Activated B cell treated with CpG ODN at 0.5 μM for 24 hours (primary cell): ENCODE data around the gene GBA2. TPM values are rescaled to one million over a fixed set of nuclear protein-coding genes. Genes with fewer than 3 reads are reported as not detected.

Source experiments
- ATAC-seq: fragments of 200-7000 bp; cut with Tn5 transposase; one replicate; pipeline ENCODE4 v1.10.0; 2021; ENCODE audit warnings: low read depth, mild to moderate bottlenecking, moderate library complexity
- CTCF ChIA-PET: fragments of 350-600 bp; sonication (Branson Sonifier 250); formaldehyde crosslinking; loops from one replicate; lab custom pipeline; 2021; ENCODE audit warnings: antibody characterized with exemption; lab: Charles Lee
- POLR2A ChIA-PET: fragments of 350-600 bp; sonication (Branson Sonifier 250); formaldehyde crosslinking; loops from one replicate; lab custom pipeline; 2021; ENCODE audit warnings: antibody characterized with exemption; lab: Charles Lee
- DNase-seq: peaks from one replicate; pipeline ENCODE4 v3.0.0; 2022
- H3K27ac Mint-ChIP-seq: one replicate; pipeline ENCODE4 v1.8.0; 2020; ENCODE audit warnings: mixed read lengths
- H3K27me3 Mint-ChIP-seq: one replicate; pipeline ENCODE4 v1.8.0; 2021; ENCODE audit warnings: mixed read lengths
- H3K36me3 Mint-ChIP-seq: one replicate; pipeline ENCODE4 v1.8.0; 2021; ENCODE audit warnings: low read depth, mixed read lengths
- H3K4me1 Mint-ChIP-seq: one replicate; pipeline ENCODE4 v1.8.0; 2021; ENCODE audit warnings: mixed read lengths
- H3K4me3 Mint-ChIP-seq: one replicate; pipeline ENCODE4 v1.8.0; 2020; ENCODE audit warnings: mild to moderate bottlenecking, mixed read lengths
- H3K9me3 Mint-ChIP-seq: one replicate; pipeline ENCODE4 v1.8.0; 2020; ENCODE audit warnings: mixed read lengths
- CTCF ChIP-seq: fragments of 200-600 bp; IDR thresholded peaks from one replicate; pipeline ENCODE4 v1.8.0; 2022; ENCODE audit warnings: antibody characterized with exemption, mild to moderate bottlenecking
- intact Hi-C: fragments of 100-400 bp; cut with micrococcal nuclease; formaldehyde crosslinking; loops from one replicate; pipeline ENCODE4 v1.15.1; 2024
- total RNA-seq: library from RNA; stranded (reverse); gene quantifications from 2 replicates; pipeline ENCODE4 v1.2.3, GENCODE V29; 2022

GBA2 gene
- total RNA-seq, 1 donor from 2014 or later: 104 TPM

- ATAC-seq: no peak
- Mint-ChIP-seq H3K36me3 (peaks cover 98% of the 10 kb centered on the region), H3K4me1 (peaks cover 26% of the 10 kb centered on the region), H3K4me3 (peak overlapping the region; percentile 32), H3K27me3 (no peaks in the 10 kb centered on the region), H3K27ac (peak overlapping the region; percentile 85), H3K9me3 (no peaks in the 10 kb centered on the region)
- ChIA-PET POLR2A (interaction anchor here (0.5 to 3.3 kb wide), 12 partner anchors 8 to 114 kb away, joined by 3 to 38 read pairs (median 4); partner anchors contain the start of genes CREB3, SIT1 and TLN1), CTCF (interaction anchor here (0.8 to 3.1 kb wide), 4 partner anchors 10 to 116 kb away, joined by 3 to 19 read pairs (median 3); no protein-coding TSS in a partner anchor)
- intact Hi-C loops: loop anchor here (1.0 to 5.0 kb wide), 7 partner anchors 9 to 115 kb away; partner anchors contain the start of genes CD72, CREB3 and TLN1
- TF ChIP-seq CTCF: no peak
- no peak for DNase-seq
These were observed 29.5 kb downstream of the GBA2 start for GRCh38 chr9:35719546-35719945.

- TF ChIP-seq CTCF: no peak
- CTCF ChIA-PET: interaction anchor here (0.8 to 3.1 kb wide), 5 partner anchors 10 to 115 kb away, joined by 3 to 19 read pairs (median 3); no protein-coding TSS in a partner anchor
- peak; percentile 98 for ATAC-seq
- Mint-ChIP-seq H3K4me1 (peaks cover 26% of the 10 kb centered on the region), H3K36me3 (peaks cover 98% of the 10 kb centered on the region), H3K27ac (peak overlapping the region; percentile 85), H3K9me3 (no peaks in the 10 kb centered on the region), H3K27me3 (no peaks in the 10 kb centered on the region), H3K4me3 (peak overlapping the region; percentile 32)
- DNase-seq: peak; percentile 56
- intact Hi-C loops: loop anchor here (1.0 to 5.0 kb wide), 7 partner anchors 9 to 115 kb away; partner anchors contain the start of genes CD72, CREB3 and TLN1
- POLR2A ChIA-PET: interaction anchor here (0.5 to 3.3 kb wide), 15 partner anchors 9 to 113 kb away, joined by 3 to 38 read pairs (median 4); partner anchors contain the start of genes ARHGEF39, CCDC107, CREB3 and RMRP
These were observed 30.1 kb downstream of the GBA2 start for GRCh38 chr9:35718721-35719511.

- Mint-ChIP-seq H3K4me3 (no peak overlapping the region), H3K36me3 (peaks cover 98% of the 10 kb centered on the region), H3K4me1 (peaks cover 26% of the 10 kb centered on the region), H3K9me3 (no peaks in the 10 kb centered on the region), H3K27me3 (no peaks in the 10 kb centered on the region), H3K27ac (peak overlapping the region; percentile 56)
- no peak for DNase-seq
- ChIA-PET CTCF (interaction anchor here (2.0 to 3.1 kb wide), 2 partner anchors 13 to 21 kb away, joined by 6 to 19 read pairs; no protein-coding TSS in a partner anchor), POLR2A (interaction anchor here (1.0 to 3.3 kb wide), 3 partner anchors 14 to 29 kb away, joined by 3 to 38 read pairs (median 3); partner anchors contain the start of genes CREB3 and TLN1)
- intact Hi-C loops: loop anchor here (5.0 kb wide), 1 partner anchor 35 kb away; no protein-coding TSS in a partner anchor
- TF ChIP-seq CTCF: no peak
- no peak for ATAC-seq
These were observed 31.7 kb downstream of the GBA2 start for GRCh38 chr9:35717132-35717870.

GRCh38 chr9:35716230-35716629 lies 32.8 kb downstream of the GBA2 start:
- Mint-ChIP-seq H3K4me1 (peaks cover 26% of the 10 kb centered on the region), H3K36me3 (peaks cover 98% of the 10 kb centered on the region), H3K4me3 (no peak overlapping the region), H3K9me3 (no peaks in the 10 kb centered on the region), H3K27ac (no peak overlapping the region), H3K27me3 (no peaks in the 10 kb centered on the region)
- TF ChIP-seq CTCF: no peak
- POLR2A ChIA-PET: interaction anchor here (1.3 kb wide), 1 partner anchor 16 kb away, joined by 3 read pairs; the partner anchor contains the start of genes CREB3 and TLN1
- CTCF ChIA-PET: interaction anchor here (2.0 to 2.5 kb wide), 2 partner anchors 14 to 20 kb away, joined by 6 to 8 read pairs; no protein-coding TSS in a partner anchor
- DNase-seq: no peak
- ATAC-seq: no peak
- intact Hi-C loops: loop anchor here (5.0 kb wide), 1 partner anchor 34 kb away; no protein-coding TSS in a partner anchor
